Omental fat pad (tissue), 4 donors: Measurements from ENCODE around the gene PHPT1. TPM values are rescaled to one million over a fixed set of nuclear protein-coding genes. Genes with fewer than 3 reads are reported as not detected.

Experiments
- ATAC-seq: fragments of 150-250 bp; one replicate; pipeline ENCODE4 v1.9.1; 2016; ENCODE audit warnings: mild to moderate bottlenecking, moderate library complexity; ENCODE audit not compliant: low FRiP score
- DNase-seq: peaks from one replicate; pipeline ENCODE4 v3.0.0-alpha.2; 2019; ENCODE audit warnings: low spot score
- small RNA-seq: library from RNA; depleted of rRNA; stranded (forward); fragments of <200 nt; gene quantifications from one replicate; pipeline ENCODE3, GENCODE V24; 2016
- total RNA-seq, 4 donors: library from RNA; depleted of rRNA; stranded (reverse); fragments of >200 nt; gene quantifications; one replicate each; pipeline ENCODE4 v1.1.0, GENCODE V29; 2016
- TF ChIP-seq, protein P1 (sequence below), 3 donors: fragments of 450-650 bp; IDR thresholded peaks; one replicate each; pipeline ENCODE4 v1.5.1; 2016 to 2017; ENCODE audit warnings: antibody characterized with exemption in 3 of 3, mild to moderate bottlenecking in 3 of 3, moderate library complexity in 2 of 3

PHPT1 gene
- total RNA-seq, 4 donors from 2014 or later = 27.1 to 53.9 (median 40.9) TPM

DNA sequence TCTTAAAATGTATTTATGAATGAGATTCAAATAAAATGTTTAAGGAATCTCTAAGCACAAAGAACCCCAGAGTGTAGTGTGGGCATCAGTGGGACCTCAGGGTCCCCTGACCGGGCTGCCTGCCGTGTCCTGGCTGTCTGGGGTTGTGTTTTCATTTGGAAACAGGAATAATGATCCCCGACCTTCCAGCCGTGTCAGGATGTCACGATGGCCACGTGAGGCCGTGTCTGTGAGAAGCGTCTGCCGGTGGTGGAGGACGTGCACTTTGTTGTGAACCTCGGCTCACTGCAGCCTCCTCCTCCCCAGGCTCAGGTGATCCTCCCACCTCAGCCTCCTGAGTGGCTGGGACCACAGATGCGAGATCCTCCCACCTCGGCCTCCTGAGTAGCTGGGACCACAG is 41.5 kb downstream of the PHPT1 start:
- ATAC-seq (no peak), DNase-seq (no peak)
- TF ChIP-seq, protein P1, sequence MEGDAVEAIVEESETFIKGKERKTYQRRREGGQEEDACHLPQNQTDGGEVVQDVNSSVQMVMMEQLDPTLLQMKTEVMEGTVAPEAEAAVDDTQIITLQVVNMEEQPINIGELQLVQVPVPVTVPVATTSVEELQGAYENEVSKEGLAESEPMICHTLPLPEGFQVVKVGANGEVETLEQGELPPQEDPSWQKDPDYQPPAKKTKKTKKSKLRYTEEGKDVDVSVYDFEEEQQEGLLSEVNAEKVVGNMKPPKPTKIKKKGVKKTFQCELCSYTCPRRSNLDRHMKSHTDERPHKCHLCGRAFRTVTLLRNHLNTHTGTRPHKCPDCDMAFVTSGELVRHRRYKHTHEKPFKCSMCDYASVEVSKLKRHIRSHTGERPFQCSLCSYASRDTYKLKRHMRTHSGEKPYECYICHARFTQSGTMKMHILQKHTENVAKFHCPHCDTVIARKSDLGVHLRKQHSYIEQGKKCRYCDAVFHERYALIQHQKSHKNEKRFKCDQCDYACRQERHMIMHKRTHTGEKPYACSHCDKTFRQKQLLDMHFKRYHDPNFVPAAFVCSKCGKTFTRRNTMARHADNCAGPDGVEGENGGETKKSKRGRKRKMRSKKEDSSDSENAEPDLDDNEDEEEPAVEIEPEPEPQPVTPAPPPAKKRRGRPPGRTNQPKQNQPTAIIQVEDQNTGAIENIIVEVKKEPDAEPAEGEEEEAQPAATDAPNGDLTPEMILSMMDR (IDR thresholded peaks at IDR 0.05) = no peak

- TF ChIP-seq, protein P1 (IDR thresholded peaks at IDR 0.05) = no peak
- DNase-seq (no peak), ATAC-seq (no peak)
These were observed 46.8 kb downstream of the PHPT1 start for GRCh38 chr9:136896027-136896426.

- ATAC-seq (no peak), DNase-seq (no peak)
- TF ChIP-seq, protein P1 (IDR thresholded peaks at IDR 0.05) = no peak
These were observed 49.4 kb downstream of the PHPT1 start for GRCh38 chr9:136898483-136899100.

GRCh38 chr9:136899196-136899595 is 50.0 kb downstream of the PHPT1 start:
- DNase-seq = no peak
- ATAC-seq = no peak
- TF ChIP-seq, protein P1 (IDR thresholded peaks at IDR 0.05) = no peak

- TF ChIP-seq, protein P1 (IDR thresholded peaks at IDR 0.05) = no peak
- ATAC-seq (no peak), DNase-seq (no peak)
These were observed 51.3 kb downstream of the PHPT1 start for GRCh38 chr9:136900556-136900955.

Small RNAs within 50 kb of the gene (small RNA-seq; reads per million reads assigned to genes)
- gene AL355987.2 (not detected), gene MIR4292 (not detected), gene MIR4479 (not detected)

Other genes with a start within 250 kb of the PHPT1 start
- 100 to 1,000 TPM in 3 of 4 donors, 10 to 100 TPM in 1; 50.6 to 274 (median 145) TPM for gene EGFL7, start 186.5 kb upstream of the PHPT1 start, total RNA-seq
- gene AGPAT2, start 162.0 kb upstream of the PHPT1 start, total RNA-seq = 100 to 1,000 TPM; 391 to 854 (median 473) TPM
- 10 to 100 TPM in 1 of 4 donors, 1 to 10 TPM in 3; 4.4 to 12.8 (median 7.5) TPM for gene DIPK1B, start 136.8 kb upstream of the PHPT1 start, total RNA-seq
- gene LCN10, start 106.5 kb upstream of the PHPT1 start, total RNA-seq = 10 to 100 TPM in 1 of 4 donors, 1 to 10 TPM in 3; 3.5 to 10.2 (median 5.0) TPM
- 10 to 100 TPM in 2 of 4 donors, 1 to 10 TPM in 2; 5.0 to 24.1 (median 9.0) TPM for gene LCN6, start 100.9 kb upstream of the PHPT1 start, total RNA-seq
- not detected for gene LCN8, start 91.2 kb upstream of the PHPT1 start, total RNA-seq
- not detected for gene LCN15, start 84.9 kb upstream of the PHPT1 start, total RNA-seq
- gene TMEM141, start 58.1 kb upstream of the PHPT1 start, total RNA-seq = 10 to 100 TPM; 43.1 to 88.1 (median 70.9) TPM
- gene CCDC183, start 53.1 kb upstream of the PHPT1 start, total RNA-seq = 1 to 10 TPM; 1.5 to 2.8 (median 1.9) TPM
- gene RABL6, start 41.5 kb upstream of the PHPT1 start, total RNA-seq = 10 to 100 TPM; 33.7 to 46.9 (median 44.9) TPM
- gene AJM1, start 6.9 kb upstream of the PHPT1 start, total RNA-seq = 1 to 10 TPM in 1 of 4 donors, under 1 TPM in 3; 0.72 to 2.5 (median 0.78) TPM
- 1 to 10 TPM; 1.4 to 3.9 (median 1.7) TPM for gene MAMDC4, start 2.9 kb downstream of the PHPT1 start, total RNA-seq
- 100 to 1,000 TPM; 281 to 323 (median 308) TPM for gene EDF1, start 16.9 kb downstream of the PHPT1 start, total RNA-seq
- 1 to 10 TPM; 3.2 to 9.1 (median 5.1) TPM for gene TRAF2, start 37.1 kb downstream of the PHPT1 start, total RNA-seq
- 100 to 1,000 TPM; 154 to 242 (median 185) TPM for gene FBXW5, start 95.3 kb downstream of the PHPT1 start, total RNA-seq
- gene C8G, start 95.8 kb downstream of the PHPT1 start, total RNA-seq = 1 to 10 TPM in 1 of 4 donors, not detected in 3; 4.3 TPM
- gene LCN12, start 102.9 kb downstream of the PHPT1 start, total RNA-seq = under 1 TPM in 1 of 4 donors, not detected in 3; 0.46 TPM
- gene PTGDS, start 128.1 kb downstream of the PHPT1 start, total RNA-seq = 100 to 1,000 TPM in 2 of 4 donors, 10 to 100 TPM in 2; 76.9 to 173 (median 118) TPM
- under 1 TPM in 3 of 4 donors, not detected in 1; 0.28 to 0.47 (median 0.36) TPM for gene LCNL1, start 133.6 kb downstream of the PHPT1 start, total RNA-seq
- gene PAXX, start 143.0 kb downstream of the PHPT1 start, total RNA-seq = 10 to 100 TPM; 22.0 to 37.0 (median 31.6) TPM
- gene CLIC3, start 147.2 kb downstream of the PHPT1 start, total RNA-seq = 1 to 10 TPM in 3 of 4 donors, under 1 TPM in 1; 0.95 to 9.7 (median 4.7) TPM
- 10 to 100 TPM; 15.4 to 31.5 (median 25.9) TPM for gene ABCA2, start 178.8 kb downstream of the PHPT1 start, total RNA-seq
- gene FUT7, start 182.7 kb downstream of the PHPT1 start, total RNA-seq = 1 to 10 TPM in 1 of 4 donors, under 1 TPM in 2, not detected in 1; 0.19 to 3.6 (median 0.31) TPM
- 10 to 100 TPM; 37.2 to 70.5 (median 58.5) TPM for gene NPDC1, start 196.8 kb downstream of the PHPT1 start, total RNA-seq
- under 1 TPM in 3 of 4 donors, not detected in 1; 0.25 to 0.72 (median 0.28) TPM for gene ENTPD2, start 204.7 kb downstream of the PHPT1 start, total RNA-seq
- 1 to 10 TPM in 1 of 4 donors, under 1 TPM in 2, not detected in 1; 0.13 to 1.8 (median 0.37) TPM for gene SAPCD2, start 221.1 kb downstream of the PHPT1 start, total RNA-seq
- 10 to 100 TPM in 2 of 4 donors, 1 to 10 TPM in 2; 5.2 to 12.8 (median 9.7) TPM for gene UAP1L1, start 228.1 kb downstream of the PHPT1 start, total RNA-seq
- gene MAN1B1, start 237.6 kb downstream of the PHPT1 start, total RNA-seq = 10 to 100 TPM; 30.2 to 39.9 (median 33.9) TPM